Trophoblast cell (in vitro differentiated cells and primary cell): ENCODE data around the gene NOL12.

Experiments
- DNase-seq, 2 donors: peaks; one replicate each; pipeline ENCODE4 v3.0.0-alpha.2; 2016
- H2AFZ ChIP-seq: 2 replicates; pipeline ENCODE4 v1.6.1; 2013; ENCODE audit warnings: low read length, moderate library complexity, mild to moderate bottlenecking; ENCODE audit not compliant: insufficient read depth, poor library complexity
- H2AK5ac ChIP-seq: 2 replicates; pipeline ENCODE4 v1.6.1; 2013; ENCODE audit warnings: mild to moderate bottlenecking, low read length
- H2BK120ac ChIP-seq: 2 replicates; pipeline ENCODE4 v1.6.1; 2013; ENCODE audit warnings: low read length, mild to moderate bottlenecking, moderate library complexity; ENCODE audit not compliant: insufficient read depth, poor library complexity
- H2BK12ac ChIP-seq: 2 replicates; pipeline ENCODE4 v1.6.1; 2013; ENCODE audit warnings: mild to moderate bottlenecking, low read length, moderate library complexity
- H2BK5ac ChIP-seq: 2 replicates; pipeline ENCODE4 v1.6.1; 2013; ENCODE audit warnings: low read length, low read depth, moderate library complexity, mild to moderate bottlenecking; ENCODE audit not compliant: poor library complexity
- H3K14ac ChIP-seq: 2 replicates; pipeline ENCODE4 v1.6.1; 2013; ENCODE audit warnings: mild to moderate bottlenecking, low read length
- H3K18ac ChIP-seq: 2 replicates; pipeline ENCODE4 v1.6.1; 2013; ENCODE audit warnings: mild to moderate bottlenecking, low read length
- H3K23ac ChIP-seq: 2 replicates; pipeline ENCODE4 v1.6.1; 2013; ENCODE audit warnings: low read length
- H3K27ac ChIP-seq: 2 replicates; pipeline ENCODE4 v1.5.1; 2013; ENCODE audit warnings: low read depth, mild to moderate bottlenecking, inconsistent platforms, low read length, moderate library complexity
- H3K27me3 ChIP-seq: 2 replicates; pipeline ENCODE4 v1.6.1; 2013; ENCODE audit warnings: inconsistent platforms, mild to moderate bottlenecking, low read length, moderate library complexity; ENCODE audit not compliant: insufficient read depth
- H3K36me3 ChIP-seq, 2 experiments: 1 replicate in 1 of 2; 2 replicates in 1 of 2; pipeline ENCODE4 v1.6.1; 2013; ENCODE audit warnings: low read length in 2 of 2, mild to moderate bottlenecking in 2 of 2, moderate library complexity in 1 of 2; ENCODE audit not compliant: insufficient read depth in 2 of 2, control insufficient read depth in 1 of 2
- H3K4ac ChIP-seq: 2 replicates; pipeline ENCODE4 v1.6.1; 2013; ENCODE audit warnings: low read depth, mild to moderate bottlenecking, low read length, moderate library complexity
- H3K4me1 ChIP-seq, 2 experiments: 1 replicate in 1 of 2; 2 replicates in 1 of 2; pipeline ENCODE4 v1.6.1; 2013; ENCODE audit warnings: low read length in 2 of 2, mild to moderate bottlenecking in 2 of 2, moderate library complexity in 1 of 2; ENCODE audit not compliant: insufficient read depth in 2 of 2, control insufficient read depth in 1 of 2
- H3K4me2 ChIP-seq: 2 replicates; pipeline ENCODE4 v1.6.1; 2013; ENCODE audit warnings: inconsistent platforms, mild to moderate bottlenecking, low read length, moderate library complexity
- H3K4me3 ChIP-seq: 2 replicates; pipeline ENCODE4 v1.5.1; 2013; ENCODE audit warnings: mild to moderate bottlenecking, low read depth, low read length, inconsistent platforms
- H3K79me1 ChIP-seq: one replicate; pipeline ENCODE4 v1.6.1; 2013; ENCODE audit warnings: low read length
- H3K79me2 ChIP-seq: 2 replicates; pipeline ENCODE4 v1.6.1; 2013; ENCODE audit warnings: low read length, mild to moderate bottlenecking; ENCODE audit not compliant: control insufficient read depth, insufficient read depth, poor library complexity
- H3K9ac ChIP-seq: 2 replicates; pipeline ENCODE4 v1.6.1; 2013; ENCODE audit warnings: mild to moderate bottlenecking, low read length
- H3K9me3 ChIP-seq: 2 replicates; pipeline ENCODE4 v1.6.1; 2013; ENCODE audit warnings: low read depth, mild to moderate bottlenecking, control low read depth, inconsistent platforms, low read length; ENCODE audit not compliant: insufficient read depth
- H4K12ac ChIP-seq: 2 replicates; pipeline ENCODE4 v1.6.1; 2013; ENCODE audit warnings: low read depth, mild to moderate bottlenecking, low read length, moderate library complexity
- H4K8ac ChIP-seq: 2 replicates; pipeline ENCODE4 v1.6.1; 2013; ENCODE audit warnings: low read depth, mild to moderate bottlenecking, low read length, moderate library complexity
- H4K91ac ChIP-seq: one replicate; pipeline ENCODE4 v1.6.1; 2013; ENCODE audit warnings: low read depth, mild to moderate bottlenecking, low read length, moderate library complexity
- WGBS: extraction: QIAGEN DNeasy Blood & Tissue Kit; methylation state at CpG from one replicate; pipeline ENCODE4 v1.1.7; 2013; ENCODE audit warnings: missing lambda C conversion rate; ENCODE audit not compliant: insufficient read length, insufficient coverage; ENCODE audit errors: extremely low coverage; 5-methylcytosine and 5-hydroxymethylcytosine counted together

NOL12 gene

DNA sequence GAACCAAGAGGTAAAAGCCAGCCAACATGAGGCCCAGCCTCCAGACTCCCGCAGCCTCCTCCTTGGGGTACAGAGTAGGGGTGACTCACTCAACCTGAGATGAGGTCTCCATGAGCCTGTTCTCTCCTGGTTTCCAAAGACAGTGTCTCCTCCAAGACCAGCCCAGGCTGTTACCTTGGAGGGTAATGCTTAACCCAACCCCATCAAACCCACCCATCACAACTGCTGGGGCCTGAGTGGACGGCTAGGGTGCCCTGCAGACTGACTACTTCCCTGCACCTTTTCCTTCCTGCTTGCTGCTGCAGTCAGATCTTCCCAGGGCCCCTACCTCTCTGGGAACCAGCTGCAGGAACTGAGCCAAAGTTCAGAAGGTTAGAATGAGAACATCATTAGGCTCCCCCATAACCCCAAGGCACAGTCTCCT is 5.1 kb upstream of the NOL12 start:
- Histone ChIP-seq H3K23ac (no peak overlapping the region), H3K18ac (no peak overlapping the region), H3K79me2 (no peaks in the 10 kb centered on the region), H4K12ac (no peak overlapping the region), H2AK5ac (no peak overlapping the region), H4K91ac (no peak overlapping the region), H2BK12ac (no peak overlapping the region), H3K4ac (no peak overlapping the region), H3K36me3 (no peaks in the 10 kb centered on the region), H3K27me3 (no peaks in the 10 kb centered on the region), H3K9ac (no peak overlapping the region), H2AFZ (no peak overlapping the region), H3K4me2 (no peak overlapping the region), H3K27ac (no peak overlapping the region), H3K4me1 (peaks cover 6 to 11% of the 10 kb centered on the region in 2 experiments), H2BK120ac (no peak overlapping the region), H2BK5ac (no peak overlapping the region), H3K9me3 (no peaks in the 10 kb centered on the region), H4K8ac (no peak overlapping the region), H3K79me1 (peaks cover 10% of the 10 kb centered on the region), H3K14ac (no peak overlapping the region), H3K4me3 (no peak overlapping the region)
- DNase-seq: no peak
- no CpG with 5 or more reads among the region's 2 CpGs for WGBS

DNA sequence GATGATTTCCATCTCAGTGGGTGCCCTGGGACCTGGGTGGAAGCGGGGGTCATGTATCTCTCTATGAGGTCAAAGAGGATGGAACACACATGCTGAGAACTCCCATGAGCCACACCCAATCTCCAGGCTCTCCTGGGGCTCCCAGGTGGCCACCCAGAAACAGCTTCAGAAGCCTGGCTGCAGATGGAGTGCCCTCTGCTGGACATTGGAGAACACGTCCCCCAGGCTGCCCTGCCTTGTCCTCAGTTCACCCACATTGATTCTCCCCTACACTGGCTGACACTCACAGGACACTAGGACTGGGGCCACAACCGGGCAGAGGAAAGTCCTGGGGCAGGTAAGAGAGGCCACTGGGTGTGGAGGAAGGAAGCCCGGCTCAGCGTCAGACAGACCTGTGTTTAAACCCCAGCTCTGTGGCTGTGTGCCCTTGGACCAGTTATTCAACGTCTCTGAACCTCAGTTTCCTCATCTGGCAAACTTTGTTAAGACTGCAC is 4.5 kb upstream of the NOL12 start:
- H3K27ac ChIP-seq: no peak overlapping the region
- H2BK5ac ChIP-seq: no peak overlapping the region
- no peak overlapping the region for H3K4me2 ChIP-seq
- WGBS: no CpG with 5 or more reads among the region's 6 CpGs
- no peak overlapping the region for H3K4me3 ChIP-seq
- peaks cover 1% of the 10 kb centered on the region for H3K79me2 ChIP-seq
- peak; percentile 72 to 76 for DNase-seq
- no peaks in the 10 kb centered on the region for H3K9me3 ChIP-seq
- H3K4ac ChIP-seq: no peak overlapping the region
- no peak overlapping the region for H2BK12ac ChIP-seq
- no peak overlapping the region for H3K9ac ChIP-seq
- no peak overlapping the region for H2AFZ ChIP-seq
- peaks cover 13% of the 10 kb centered on the region for H3K79me1 ChIP-seq
- H3K23ac ChIP-seq: no peak overlapping the region
- H2AK5ac ChIP-seq: no peak overlapping the region
- H2BK120ac ChIP-seq: no peak overlapping the region
- no peak overlapping the region for H3K14ac ChIP-seq
- H3K27me3 ChIP-seq: no peaks in the 10 kb centered on the region
- H3K4me1 ChIP-seq: peaks cover under 1 to 6% of the 10 kb centered on the region in 2 experiments
- H3K36me3 ChIP-seq: no peaks in the 10 kb centered on the region
- H4K12ac ChIP-seq: no peak overlapping the region
- H4K91ac ChIP-seq: no peak overlapping the region
- H3K18ac ChIP-seq: no peak overlapping the region
- no peak overlapping the region for H4K8ac ChIP-seq

DNA sequence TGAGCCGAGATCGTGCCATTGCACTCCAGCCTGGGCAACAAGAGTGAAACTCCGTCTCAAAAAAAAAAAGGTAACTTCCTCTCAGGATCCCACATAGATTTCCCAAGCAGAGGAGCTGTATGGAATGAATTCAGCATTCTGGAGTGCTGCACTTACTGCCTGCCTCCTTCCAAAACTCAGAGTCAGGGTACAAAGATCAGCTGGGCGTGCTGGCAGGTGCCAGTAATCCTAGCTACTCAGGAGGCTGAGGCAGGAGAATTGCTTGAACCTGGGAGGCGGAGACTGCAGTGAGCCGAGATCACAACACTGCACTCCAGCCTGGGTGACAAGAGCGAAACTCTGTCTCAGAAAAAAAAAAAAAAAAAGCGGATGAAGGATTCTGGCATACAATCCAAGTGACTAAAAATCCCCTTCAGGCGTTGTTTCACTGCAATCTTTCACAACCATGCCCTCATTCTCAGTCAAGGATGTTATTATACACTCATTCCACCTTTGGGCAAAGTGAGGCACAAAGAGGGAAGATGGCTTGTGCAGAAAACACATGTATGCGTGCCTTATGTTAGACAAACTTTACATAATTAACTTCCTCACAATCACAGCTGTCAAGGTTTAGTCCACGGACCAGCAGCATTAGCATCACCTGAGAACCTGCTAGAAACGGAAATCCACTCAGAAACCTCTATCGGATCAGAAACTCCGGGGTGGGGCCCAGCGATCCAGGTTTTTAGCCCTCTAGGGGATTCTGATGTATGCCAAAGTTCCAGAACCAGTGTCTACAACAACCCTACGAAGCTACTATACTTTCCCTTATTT is 1.1 kb upstream of the NOL12 start:
- no peak overlapping the region for H4K12ac ChIP-seq
- H3K9ac ChIP-seq: no peak overlapping the region
- no peak overlapping the region for H2AK5ac ChIP-seq
- no peak overlapping the region for H3K18ac ChIP-seq
- H3K79me2 ChIP-seq: peaks cover 5% of the 10 kb centered on the region
- no peaks in the 10 kb centered on the region for H3K9me3 ChIP-seq
- no CpG with 5 or more reads among the region's 16 CpGs for WGBS
- H4K91ac ChIP-seq: no peak overlapping the region
- no peak overlapping the region for H3K4me3 ChIP-seq
- H4K8ac ChIP-seq: no peak overlapping the region
- no peak overlapping the region for H2AFZ ChIP-seq
- H3K36me3 ChIP-seq: peaks cover 14% of the 10 kb centered on the region in 2 experiments
- H3K79me1 ChIP-seq: peaks cover 8% of the 10 kb centered on the region
- peaks cover 0 to 3% of the 10 kb centered on the region in 2 experiments for H3K4me1 ChIP-seq
- no peak overlapping the region for H3K14ac ChIP-seq
- no peaks in the 10 kb centered on the region for H3K27me3 ChIP-seq
- H3K4ac ChIP-seq: no peak overlapping the region
- no peak overlapping the region for H2BK5ac ChIP-seq
- DNase-seq: peak; percentile 90 to 97
- H3K27ac ChIP-seq: no peak overlapping the region
- H2BK120ac ChIP-seq: no peak overlapping the region
- H3K23ac ChIP-seq: no peak overlapping the region
- no peak overlapping the region for H2BK12ac ChIP-seq
- no peak overlapping the region for H3K4me2 ChIP-seq

DNA sequence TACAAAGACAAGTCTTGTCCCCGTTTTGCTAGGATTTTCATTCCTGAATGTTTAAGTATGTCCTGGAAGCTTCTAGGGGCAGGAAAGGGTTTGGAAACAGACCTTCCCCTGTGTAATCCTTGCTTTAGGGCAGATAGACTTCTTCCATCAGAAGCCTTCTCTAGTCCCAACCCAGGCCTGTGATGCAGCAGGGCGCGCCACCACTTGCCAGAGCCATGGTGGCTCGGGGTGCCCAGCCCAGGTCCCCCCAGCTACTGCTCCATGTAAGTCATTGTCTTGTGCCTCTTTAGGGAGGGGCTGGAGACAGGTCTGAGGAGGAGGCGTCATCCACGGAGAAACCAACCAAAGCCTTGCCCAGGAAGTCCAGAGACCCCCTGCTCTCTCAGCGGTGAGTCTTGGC is 4.3 kb downstream of the NOL12 start:
- Histone ChIP-seq H3K23ac (no peak overlapping the region), H4K12ac (no peak overlapping the region), H3K9me3 (no peaks in the 10 kb centered on the region), H3K79me1 (peaks cover 8% of the 10 kb centered on the region), H2AK5ac (no peak overlapping the region), H3K4me3 (peak overlapping the region; percentile 41), H3K4ac (no peak overlapping the region), H2BK5ac (no peak overlapping the region), H3K9ac (no peak overlapping the region), H4K8ac (no peak overlapping the region), H3K14ac (no peak overlapping the region), H3K4me2 (no peak overlapping the region), H2AFZ (no peak overlapping the region), H3K4me1 (peaks cover 0 to 3% of the 10 kb centered on the region in 2 experiments), H4K91ac (no peak overlapping the region), H3K27me3 (no peaks in the 10 kb centered on the region), H2BK12ac (no peak overlapping the region), H3K27ac (no peak overlapping the region), H3K18ac (no peak overlapping the region), H2BK120ac (no peak overlapping the region), H3K36me3 (peaks cover 39 to 43% of the 10 kb centered on the region in 2 experiments), H3K79me2 (peaks cover 5% of the 10 kb centered on the region)
- no CpG with 5 or more reads among the region's 7 CpGs for WGBS
- DNase-seq: no peak
